ENCODE measurements around the gene ATP10A.
"Not testable (repeated sequence)": the region's sequence is repeated elsewhere in the genome, so short reads cannot be mapped to it uniquely, and the experiment has no call there.

ATP10A gene

GRCh38 chr15:25768271-25768670 lies 94.9 kb downstream of the ATP10A start:
- no peak overlapping the region for H3K27ac ChIP-seq (ENCODE audit: low read depth, low read length)
- no peaks in the 10 kb centered on the region; the same call in 1 of the 2 replicates for H3K4me1 ChIP-seq (ENCODE audit: insufficient read depth, low read length)
- H3K9me3 ChIP-seq (ENCODE audit: insufficient read depth, low read depth, low read length): no peaks in the 10 kb centered on the region
- 94% methylated on average over 1 of the region's 1 CpG for WGBS
- no peak overlapping the region for H3K4me3 ChIP-seq (ENCODE audit: low read length)
- no peaks in the 10 kb centered on the region for H3K36me3 ChIP-seq (ENCODE audit: insufficient read depth, low read length)
- no peak overlapping the region for H3K9ac ChIP-seq (ENCODE audit: low read depth, low read length)
- H3K27me3 ChIP-seq (ENCODE audit: insufficient read depth, low read length): no peaks in the 10 kb centered on the region

DNA sequence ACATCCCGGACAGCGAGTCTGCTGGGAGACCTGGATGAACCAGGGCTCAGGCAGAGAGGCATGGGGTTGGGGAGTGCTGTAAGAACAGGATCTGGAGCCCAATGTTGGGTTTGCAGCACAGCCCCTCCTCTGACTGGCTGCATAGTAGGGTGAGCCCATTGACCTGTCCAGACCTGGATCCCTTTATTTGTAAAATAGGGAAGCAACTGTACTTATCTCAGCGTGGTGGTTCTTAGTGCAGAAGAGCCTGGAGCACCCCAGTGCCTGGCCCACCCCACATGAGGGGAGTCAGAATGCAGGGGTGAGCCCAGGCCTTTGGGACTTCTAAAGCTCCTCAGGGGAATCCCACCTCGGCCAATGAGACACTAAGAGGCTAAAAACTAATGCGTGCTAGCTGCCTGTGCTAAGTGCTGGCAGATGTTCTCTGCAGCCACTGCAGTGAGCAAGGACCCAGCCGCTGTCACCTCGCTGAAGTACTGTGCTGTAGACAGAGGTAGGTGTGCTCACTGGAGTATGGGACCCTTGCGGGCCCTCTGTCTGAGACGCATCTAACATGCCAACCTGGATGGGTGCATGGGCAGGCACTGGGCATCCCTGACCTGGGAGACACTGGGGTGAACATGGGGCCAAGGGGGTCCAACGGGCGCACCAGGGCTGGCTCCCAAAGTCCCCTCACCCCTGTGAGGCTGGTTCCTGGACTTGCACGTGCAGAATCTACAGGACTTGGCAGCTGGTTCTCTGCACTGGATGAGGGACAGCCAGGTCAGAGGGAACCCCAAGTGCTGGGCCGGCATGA lies 95.6 kb downstream of the ATP10A start:
- no peaks in the 10 kb centered on the region for H3K9me3 ChIP-seq (ENCODE audit: insufficient read depth, low read depth, low read length)
- no peak overlapping the region for H3K9ac ChIP-seq (ENCODE audit: low read depth, low read length)
- H3K36me3 ChIP-seq (ENCODE audit: insufficient read depth, low read length): no peaks in the 10 kb centered on the region
- no peaks in the 10 kb centered on the region for H3K27me3 ChIP-seq (ENCODE audit: insufficient read depth, low read length)
- H3K4me1 ChIP-seq (ENCODE audit: insufficient read depth, low read length): no peaks in the 10 kb centered on the region; the same call in 1 of the 2 replicates
- no peak overlapping the region for H3K27ac ChIP-seq (ENCODE audit: low read depth, low read length)
- H3K4me3 ChIP-seq (ENCODE audit: low read length): no peak overlapping the region
- WGBS: 92% methylated on average over 13 of the region's 13 CpGs

DNA sequence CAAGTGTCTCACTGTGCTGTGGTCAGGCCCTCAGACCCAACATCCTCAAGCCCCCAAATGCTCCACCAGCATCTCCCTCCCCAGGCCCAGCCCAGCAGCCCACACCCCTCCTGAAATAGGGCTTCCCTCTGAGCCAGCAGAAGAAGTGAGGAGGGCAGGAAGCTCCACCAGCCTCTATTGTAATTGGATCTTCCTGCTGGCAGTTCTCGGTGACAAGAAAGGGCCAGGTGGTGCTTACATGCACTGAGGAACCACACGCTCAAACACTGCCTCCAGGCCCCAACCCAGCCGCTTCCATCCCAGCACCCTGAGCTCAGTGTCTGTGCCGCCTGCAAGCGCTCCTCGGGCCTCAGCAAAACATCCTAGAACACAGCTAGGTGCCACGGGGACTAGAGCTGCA lies 96.7 kb downstream of the ATP10A start:
- H3K9me3 ChIP-seq (ENCODE audit: insufficient read depth, low read depth, low read length): no peaks in the 10 kb centered on the region
- H3K36me3 ChIP-seq (ENCODE audit: insufficient read depth, low read length): no peaks in the 10 kb centered on the region
- H3K27me3 ChIP-seq (ENCODE audit: insufficient read depth, low read length): no peaks in the 10 kb centered on the region
- no peak overlapping the region for H3K4me3 ChIP-seq (ENCODE audit: low read length)
- no peaks in the 10 kb centered on the region; the same call in 1 of the 2 replicates for H3K4me1 ChIP-seq (ENCODE audit: insufficient read depth, low read length)
- H3K27ac ChIP-seq (ENCODE audit: low read depth, low read length): no peak overlapping the region
- H3K9ac ChIP-seq (ENCODE audit: low read depth, low read length): no peak overlapping the region
- 79% methylated on average over 7 of the region's 7 CpGs for WGBS

DNA sequence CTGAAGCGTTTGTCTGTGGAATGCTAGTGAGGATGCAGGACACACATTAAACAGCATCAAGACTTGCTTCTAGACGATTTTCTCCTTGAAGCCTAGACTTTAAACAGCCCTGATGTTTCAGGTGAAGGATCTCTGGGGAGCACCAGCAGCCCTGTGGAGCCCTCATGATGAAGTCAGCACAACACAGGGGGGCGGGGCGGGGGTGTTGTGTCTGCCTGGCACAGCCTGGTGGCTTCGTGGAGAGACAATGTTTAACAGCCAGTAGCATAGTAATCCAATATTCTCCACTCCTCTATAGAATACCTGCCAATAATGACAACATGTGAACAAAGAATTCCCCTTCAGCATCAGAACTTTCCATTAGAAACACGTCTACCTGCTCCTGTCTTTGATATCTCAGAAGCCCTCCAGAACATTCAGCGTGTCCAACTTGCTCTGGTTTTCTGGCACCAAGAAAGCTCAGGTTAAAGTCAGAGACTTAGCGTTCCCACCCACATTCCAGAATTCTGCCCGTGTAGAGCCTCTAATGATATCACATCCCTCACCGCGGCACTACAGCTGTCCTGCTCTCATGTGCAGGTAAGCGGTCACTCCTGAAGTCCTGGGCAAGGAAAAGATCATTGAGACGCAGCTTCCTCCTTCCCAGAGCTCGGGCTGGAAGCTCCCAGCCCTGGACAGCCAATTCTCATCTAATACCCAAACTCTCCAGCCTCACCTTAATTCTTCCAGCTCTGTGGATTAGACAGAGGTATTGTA lies 98.0 kb downstream of the ATP10A start:
- no peaks in the 10 kb centered on the region for H3K36me3 ChIP-seq (ENCODE audit: insufficient read depth, low read length)
- H3K27me3 ChIP-seq (ENCODE audit: insufficient read depth, low read length): no peaks in the 10 kb centered on the region
- H3K4me1 ChIP-seq (ENCODE audit: insufficient read depth, low read length): no peaks in the 10 kb centered on the region
- H3K9ac ChIP-seq (ENCODE audit: low read depth, low read length): no peak overlapping the region
- H3K9me3 ChIP-seq (ENCODE audit: insufficient read depth, low read depth, low read length): no peaks in the 10 kb centered on the region
- no peak overlapping the region for H3K4me3 ChIP-seq (ENCODE audit: low read length)
- H3K27ac ChIP-seq (ENCODE audit: low read depth, low read length): no peak overlapping the region
- WGBS: 94% methylated on average over 14 of the region's 14 CpGs

GRCh38 chr15:25763954-25764353 lies 99.2 kb downstream of the ATP10A start:
- no peak overlapping the region for H3K27ac ChIP-seq (ENCODE audit: low read depth, low read length)
- no peaks in the 10 kb centered on the region for H3K9me3 ChIP-seq (ENCODE audit: insufficient read depth, low read depth, low read length)
- H3K27me3 ChIP-seq (ENCODE audit: insufficient read depth, low read length): no peaks in the 10 kb centered on the region
- WGBS: 94% methylated on average over 7 of the region's 7 CpGs
- H3K4me3 ChIP-seq (ENCODE audit: low read length): no peak overlapping the region
- H3K9ac ChIP-seq (ENCODE audit: low read depth, low read length): no peak overlapping the region
- H3K36me3 ChIP-seq (ENCODE audit: insufficient read depth, low read length): no peaks in the 10 kb centered on the region
- no peaks in the 10 kb centered on the region for H3K4me1 ChIP-seq (ENCODE audit: insufficient read depth, low read length)

- no peak overlapping the region for H3K27ac ChIP-seq (ENCODE audit: low read depth, low read length)
- WGBS: 75% methylated on average over 4 of the region's 4 CpGs
- no peak overlapping the region for H3K9ac ChIP-seq (ENCODE audit: low read depth, low read length)
- H3K4me3 ChIP-seq (ENCODE audit: low read length): no peak overlapping the region
- H3K27me3 ChIP-seq (ENCODE audit: insufficient read depth, low read length): no peaks in the 10 kb centered on the region
- H3K4me1 ChIP-seq (ENCODE audit: insufficient read depth, low read length): no peaks in the 10 kb centered on the region
- H3K36me3 ChIP-seq (ENCODE audit: insufficient read depth, low read length): no peaks in the 10 kb centered on the region
- no peaks in the 10 kb centered on the region for H3K9me3 ChIP-seq (ENCODE audit: insufficient read depth, low read depth, low read length)
Measured at GRCh38 chr15:25763331-25763751, 99.8 kb downstream of the ATP10A start.

DNA sequence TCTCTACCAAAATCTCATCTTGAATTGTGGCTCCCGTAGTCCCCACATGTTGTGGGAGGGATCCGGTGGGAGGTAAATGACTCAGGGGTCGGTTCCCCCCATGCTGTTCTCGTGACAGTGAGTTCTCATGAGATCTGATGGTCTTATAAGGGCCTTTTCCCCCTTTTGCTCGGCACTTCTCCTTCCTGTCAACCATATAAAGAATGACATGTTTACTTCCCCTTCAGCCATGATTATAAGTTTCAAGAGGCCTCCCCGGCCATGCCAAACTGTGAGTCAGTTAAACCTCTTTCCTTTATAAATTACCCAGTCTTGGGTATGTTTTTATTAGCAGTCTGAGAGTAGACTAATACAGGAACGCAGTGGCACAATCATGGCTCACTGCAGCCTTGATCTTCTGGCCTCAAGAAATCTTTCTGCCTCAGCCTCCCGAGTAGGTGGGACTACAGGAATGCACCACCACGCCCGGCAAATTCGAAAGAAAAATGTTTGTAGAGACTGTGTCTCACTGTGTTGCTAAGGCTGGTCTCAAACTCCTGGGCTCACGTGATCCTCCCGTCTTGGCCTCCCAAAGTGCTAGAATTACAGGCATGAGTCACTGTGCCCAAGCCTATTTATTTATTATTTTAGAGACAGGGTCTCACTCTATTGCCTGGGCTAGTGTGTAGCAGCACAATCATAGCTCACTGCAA lies 101.0 kb downstream of the ATP10A start:
- Histone ChIP-seq H3K27ac (ENCODE audit: low read depth, low read length) (no peak overlapping the region), H3K4me3 (ENCODE audit: low read length) (no peak overlapping the region), H3K36me3 (ENCODE audit: insufficient read depth, low read length) (no peaks in the 10 kb centered on the region), H3K9ac (ENCODE audit: low read depth, low read length) (no peak overlapping the region), H3K9me3 (ENCODE audit: insufficient read depth, low read depth, low read length) (no peaks in the 10 kb centered on the region), H3K27me3 (ENCODE audit: insufficient read depth, low read length) (no peaks in the 10 kb centered on the region), H3K4me1 (ENCODE audit: insufficient read depth, low read length) (no peaks in the 10 kb centered on the region)
- 91% methylated on average over 13 of the region's 13 CpGs for WGBS

DNA sequence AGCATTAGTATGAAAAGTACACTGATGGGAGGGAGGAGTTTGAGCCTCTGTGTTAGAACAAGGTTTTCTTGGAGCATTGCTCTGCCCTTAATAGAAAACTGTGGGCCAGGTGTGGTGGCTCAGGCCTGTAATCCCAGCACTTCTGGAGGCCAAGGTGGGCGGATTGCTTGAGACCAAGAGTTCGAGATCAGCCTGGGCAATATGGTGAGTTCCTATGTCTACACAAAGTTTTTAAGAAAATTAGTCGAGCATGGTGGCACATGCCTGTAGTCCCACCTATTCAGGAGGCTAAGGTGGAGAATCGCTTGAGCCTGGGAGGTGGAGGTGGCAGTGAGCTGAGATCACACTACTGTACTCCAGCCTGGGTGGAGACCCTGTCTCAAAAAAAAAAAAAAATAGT lies 103.7 kb downstream of the ATP10A start:
- 91% methylated on average over 4 of the region's 4 CpGs for WGBS
- H3K9ac ChIP-seq (ENCODE audit: low read depth, low read length): no peak overlapping the region
- no peak overlapping the region for H3K27ac ChIP-seq (ENCODE audit: low read depth, low read length)
- H3K9me3 ChIP-seq (ENCODE audit: insufficient read depth, low read depth, low read length): no peaks in the 10 kb centered on the region
- no peaks in the 10 kb centered on the region for H3K36me3 ChIP-seq (ENCODE audit: insufficient read depth, low read length)
- H3K4me1 ChIP-seq (ENCODE audit: insufficient read depth, low read length): peaks cover 8% of the 10 kb centered on the region; the same call in 1 of the 2 replicates
- H3K4me3 ChIP-seq (ENCODE audit: low read length): no peak overlapping the region
- no peaks in the 10 kb centered on the region for H3K27me3 ChIP-seq (ENCODE audit: insufficient read depth, low read length)

GRCh38 chr15:25758612-25759011 lies 104.5 kb downstream of the ATP10A start:
- H3K9me3 ChIP-seq (ENCODE audit: insufficient read depth, low read depth, low read length); H3K9ac ChIP-seq (ENCODE audit: low read depth, low read length); H3K27ac ChIP-seq (ENCODE audit: low read depth, low read length); H3K27me3 ChIP-seq (ENCODE audit: insufficient read depth, low read length); H3K4me1 ChIP-seq (ENCODE audit: insufficient read depth, low read length); H3K36me3 ChIP-seq (ENCODE audit: insufficient read depth, low read length); H3K4me3 ChIP-seq (ENCODE audit: low read length): not testable (repeated sequence)
- WGBS: 94% methylated on average over 11 of the region's 11 CpGs

DNA sequence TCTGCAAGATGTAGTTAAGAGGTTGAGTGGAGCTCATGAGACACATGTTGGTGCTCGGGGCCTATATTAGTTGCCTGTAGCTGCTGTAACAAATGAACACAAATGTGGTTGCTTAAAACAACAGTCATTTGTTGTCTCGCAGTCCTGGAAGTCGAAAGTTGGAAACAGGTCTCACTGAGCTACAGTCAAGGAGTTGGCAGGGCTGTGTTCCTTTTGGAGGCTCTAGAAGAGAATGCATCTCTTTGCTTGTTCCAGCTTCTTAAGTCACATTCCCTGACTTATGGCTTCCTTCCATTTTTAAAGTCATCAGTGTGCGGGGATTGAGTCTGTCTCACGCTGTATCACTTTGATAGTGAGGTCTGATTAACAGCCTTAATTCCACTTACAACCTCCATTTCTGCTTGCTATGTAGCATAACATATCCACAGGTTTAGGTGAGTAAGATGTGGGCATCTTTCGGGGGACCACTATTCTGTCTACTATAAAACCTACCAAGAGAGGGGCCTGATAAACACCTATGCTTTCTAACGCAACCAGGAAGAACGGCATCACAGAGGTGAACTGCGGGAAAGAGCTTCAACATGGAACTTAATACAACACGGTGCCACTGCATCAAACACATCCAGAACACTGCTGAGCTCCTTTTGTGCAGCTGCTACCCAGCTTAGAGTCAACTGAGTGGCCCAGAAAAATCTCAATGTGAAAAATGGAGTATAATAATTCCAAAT lies 119.4 kb downstream of the ATP10A start:
- Histone ChIP-seq H3K27me3 (ENCODE audit: insufficient read depth, low read length) (no peaks in the 10 kb centered on the region), H3K36me3 (ENCODE audit: insufficient read depth, low read length) (no peaks in the 10 kb centered on the region)
- 91% methylated on average over 10 of the region's 10 CpGs for WGBS

More for the DNA sequence above, 119.4 kb downstream of the ATP10A start:
- H3K4me1 ChIP-seq (ENCODE audit: insufficient read depth, low read length): peaks cover 3% of the 10 kb centered on the region; the same call in 1 of the 2 replicates
- H3K27ac ChIP-seq (ENCODE audit: low read depth, low read length): no peak overlapping the region
- H3K4me3 ChIP-seq (ENCODE audit: low read length): no peak overlapping the region
- peaks cover 4% of the 10 kb centered on the region; the same call in 1 of the 2 replicates for H3K9me3 ChIP-seq (ENCODE audit: insufficient read depth, low read depth, low read length)
- H3K9ac ChIP-seq (ENCODE audit: low read depth, low read length): no peak overlapping the region

Data from HUES64 (cell line).